T-helper 22 cell (primary cell): ENCODE measurements around the gene GSC.
"Not testable (repeated sequence)": the region's sequence is repeated elsewhere in the genome, so short reads cannot be mapped to it uniquely, and the experiment has no call there.

ENCODE experiments used
- DNase-seq: peaks from one replicate; pipeline ENCODE4 v3.0.0-alpha.2; 2020; ENCODE audit warnings: low read depth

GSC gene

GRCh38 chr14:94746131-94746530, 23.8 kb downstream of the GSC start:
- DNase-seq: no peak

- no peak for DNase-seq
These were observed 31.2 kb downstream of the GSC start for GRCh38 chr14:94738751-94739150.

- no peak for DNase-seq
These were observed 31.8 kb downstream of the GSC start for GRCh38 chr14:94738097-94738496.

- DNase-seq: no peak
These were observed 41.0 kb downstream of the GSC start for GRCh38 chr14:94728950-94729349.

- DNase-seq: not testable (repeated sequence)
These were observed 41.5 kb downstream of the GSC start for GRCh38 chr14:94728440-94728839.

GRCh38 chr14:94726649-94727048, 43.3 kb downstream of the GSC start:
- DNase-seq: not testable (repeated sequence)

GRCh38 chr14:94724993-94725392, 44.9 kb downstream of the GSC start:
- DNase-seq: no peak

GRCh38 chr14:94722397-94722796, 47.5 kb downstream of the GSC start:
- DNase-seq: no peak
